GM23338 (cell line): ENCODE results near the gene KCMF1.

Source experiments
- EZH2 ChIP-seq: fragments of 200-600 bp; sonication (generic); IDR thresholded peaks from one replicate; pipeline ENCODE4 v1.8.0; 2017; ENCODE audit warnings: antibody characterized with exemption, mild to moderate bottlenecking, low read depth; ENCODE audit not compliant: unreplicated experiment
- EZH2phosphoT487 ChIP-seq: fragments of 200-600 bp; sonication (generic); IDR thresholded peaks from one replicate; pipeline ENCODE4 v1.8.1; 2018; ENCODE audit warnings: antibody characterized with exemption; ENCODE audit not compliant: unreplicated experiment
- NANOG ChIP-seq: IDR thresholded peaks from 2 replicates; pipeline ENCODE4 v1.6.1; 2016; ENCODE audit warnings: antibody characterized with exemption, borderline replicate concordance
- POLR2AphosphoS5 ChIP-seq: IDR thresholded peaks from 2 replicates; pipeline ENCODE4 v1.6.1; 2016; ENCODE audit warnings: antibody characterized with exemption, low read depth
- TF ChIP-seq, protein P1 (sequence below), 2 experiments: fragments of 200-600 bp in 1 of 2; sonication (generic) in 1 of 2; conservative IDR thresholded peaks; 2 replicates each; pipeline versions ENCODE4 v1.5.1 to v1.6.1; 2016 to 2017; ENCODE audit warnings: antibody characterized with exemption in 2 of 2, low read depth in 2 of 2, mild to moderate bottlenecking in 2 of 2, moderate library complexity in 1 of 2

DNA sequence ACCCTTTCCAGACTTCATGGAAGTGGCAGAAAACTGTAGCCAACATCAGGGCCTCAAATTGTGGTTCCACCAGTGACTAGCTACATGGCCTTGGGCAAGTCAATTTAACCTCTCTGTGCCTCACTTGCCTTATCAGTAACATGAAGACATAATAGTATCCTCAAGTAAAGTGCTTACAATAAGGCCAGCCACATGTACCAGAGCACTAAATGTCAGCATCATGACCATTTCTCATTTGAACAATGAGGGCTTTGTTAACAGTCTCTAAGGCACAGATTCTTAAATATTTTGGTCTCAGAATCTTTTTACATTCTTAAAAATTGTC lies 5.8 kb upstream of the KCMF1 start:
- no peak for TF ChIP-seq POLR2AphosphoS5
- TF ChIP-seq, protein P1, sequence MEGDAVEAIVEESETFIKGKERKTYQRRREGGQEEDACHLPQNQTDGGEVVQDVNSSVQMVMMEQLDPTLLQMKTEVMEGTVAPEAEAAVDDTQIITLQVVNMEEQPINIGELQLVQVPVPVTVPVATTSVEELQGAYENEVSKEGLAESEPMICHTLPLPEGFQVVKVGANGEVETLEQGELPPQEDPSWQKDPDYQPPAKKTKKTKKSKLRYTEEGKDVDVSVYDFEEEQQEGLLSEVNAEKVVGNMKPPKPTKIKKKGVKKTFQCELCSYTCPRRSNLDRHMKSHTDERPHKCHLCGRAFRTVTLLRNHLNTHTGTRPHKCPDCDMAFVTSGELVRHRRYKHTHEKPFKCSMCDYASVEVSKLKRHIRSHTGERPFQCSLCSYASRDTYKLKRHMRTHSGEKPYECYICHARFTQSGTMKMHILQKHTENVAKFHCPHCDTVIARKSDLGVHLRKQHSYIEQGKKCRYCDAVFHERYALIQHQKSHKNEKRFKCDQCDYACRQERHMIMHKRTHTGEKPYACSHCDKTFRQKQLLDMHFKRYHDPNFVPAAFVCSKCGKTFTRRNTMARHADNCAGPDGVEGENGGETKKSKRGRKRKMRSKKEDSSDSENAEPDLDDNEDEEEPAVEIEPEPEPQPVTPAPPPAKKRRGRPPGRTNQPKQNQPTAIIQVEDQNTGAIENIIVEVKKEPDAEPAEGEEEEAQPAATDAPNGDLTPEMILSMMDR (conservative IDR thresholded peaks at IDR 0.05; ENCODE audit: low read depth in 2 of 2): no peak
- TF ChIP-seq NANOG: no peak
- TF ChIP-seq EZH2: no peak
- TF ChIP-seq EZH2phosphoT487: no peak
